ENCODE data around the gene GRB2.
A peak's percentile ranks its signal among the peaks of the same experiment; 100 is the strongest.
"Not testable (repeated sequence)": the region's sequence is repeated elsewhere in the genome, so short reads cannot be mapped to it uniquely, and the experiment has no call there.

GRB2 gene

GRCh38 chr17:75348386-75349012 is 57.0 kb downstream of the GRB2 start:
- no peak for DNase-seq

- no peak for DNase-seq
These were observed 58.6 kb downstream of the GRB2 start for GRCh38 chr17:75346906-75347305.

- not testable (repeated sequence) for DNase-seq
These were observed 59.1 kb downstream of the GRB2 start for GRCh38 chr17:75346368-75346767.

- no peak for DNase-seq
These were observed 59.8 kb downstream of the GRB2 start for GRCh38 chr17:75345514-75346167.

- DNase-seq = no peak
These were observed 60.8 kb downstream of the GRB2 start for GRCh38 chr17:75344666-75345065.

- DNase-seq = no peak
These were observed 62.5 kb downstream of the GRB2 start for GRCh38 chr17:75342996-75343395.

- DNase-seq = no peak
These were observed 63.5 kb downstream of the GRB2 start for GRCh38 chr17:75341784-75342486.

- DNase-seq = no peak
These were observed 64.8 kb downstream of the GRB2 start for GRCh38 chr17:75340631-75341030.

- no peak for DNase-seq
These were observed 65.5 kb downstream of the GRB2 start for GRCh38 chr17:75339971-75340370.

- DNase-seq = no peak
These were observed 67.1 kb downstream of the GRB2 start for GRCh38 chr17:75338335-75338734.

GRCh38 chr17:75335315-75335714 is 70.2 kb downstream of the GRB2 start:
- DNase-seq = no peak

- DNase-seq = no peak
These were observed 70.8 kb downstream of the GRB2 start for GRCh38 chr17:75334723-75335122.

- no peak for DNase-seq
These were observed 73.8 kb downstream of the GRB2 start for GRCh38 chr17:75331671-75332070.

GRCh38 chr17:75327757-75328156 is 77.7 kb downstream of the GRB2 start:
- no peak for DNase-seq

- peak; percentile 55 for DNase-seq
These were observed 79.1 kb downstream of the GRB2 start for GRCh38 chr17:75326226-75326848.

GRCh38 chr17:75325827-75326225 is 79.7 kb downstream of the GRB2 start:
- DNase-seq = no peak

- no peak for DNase-seq
These were observed 80.1 kb downstream of the GRB2 start for GRCh38 chr17:75325348-75325747.

GRCh38 chr17:75321506-75321905 is 84.0 kb downstream of the GRB2 start:
- DNase-seq = no peak

GRCh38 chr17:75319904-75320691 is 85.4 kb downstream of the GRB2 start:
- no peak for DNase-seq

GRCh38 chr17:75318615-75319222 is 86.8 kb downstream of the GRB2 start:
- DNase-seq = no peak

- no peak for DNase-seq
These were observed 87.3 kb downstream of the GRB2 start for GRCh38 chr17:75318211-75318610.

- DNase-seq = no peak
These were observed 87.8 kb downstream of the GRB2 start for GRCh38 chr17:75317671-75318070.

- no peak for DNase-seq
These were observed 89.2 kb downstream of the GRB2 start for GRCh38 chr17:75316253-75316652.

Data from SIG-M5 (cell line).